Gastroesophageal sphincter (tissue), 4 donors: ENCODE data around the gene ZDHHC23. TPM values are rescaled to one million over a fixed set of nuclear protein-coding genes. Genes with fewer than 3 reads are reported as not detected.

Source experiments
- ATAC-seq: fragments of 150-250 bp; one replicate; pipeline ENCODE4 v1.9.1; 2016; ENCODE audit warnings: mild to moderate bottlenecking, moderate library complexity
- H3K27ac ChIP-seq, 4 donors: fragments of 200-600 bp; sonication (generic) in 3 of 4; 1 replicate in 3 of 4; 2 replicates in 1 of 4; pipeline ENCODE4 v1.5.1; 2016 to 2019
- H3K27me3 ChIP-seq: fragments of 200-600 bp; sonication (generic); one replicate; pipeline ENCODE4 v1.5.1; 2019
- H3K36me3 ChIP-seq, 2 donors: fragments of 200-600 bp; sonication (generic); one replicate each; pipeline ENCODE4 v1.5.1; 2019; ENCODE audit warnings: control low read depth in 1 of 2
- H3K4me1 ChIP-seq, 3 donors: fragments of 200-600 bp; sonication (generic); 1 replicate in 2 of 3; 2 replicates in 1 of 3; pipeline ENCODE4 v1.5.1; 2016 to 2019; ENCODE audit warnings: control low read depth in 2 of 3
- H3K4me3 ChIP-seq, 2 donors: fragments of 200-600 bp; sonication (generic); one replicate each; pipeline ENCODE4 v1.5.1; 2019; ENCODE audit warnings: mild to moderate bottlenecking in 1 of 2, moderate library complexity in 1 of 2
- H3K9me3 ChIP-seq, 3 donors: fragments of 200-600 bp; sonication (generic); one replicate each; pipeline ENCODE4 v1.5.1; 2017 to 2019; ENCODE audit warnings: control low read depth in 2 of 3
- CTCF ChIP-seq, 4 experiments: fragments of 200-600 bp in 2 of 4; fragments of 450-650 bp in 2 of 4; sonication (generic) in 1 of 4; IDR thresholded peaks; one replicate each; pipeline ENCODE4 v1.5.1; 2017 to 2019; ENCODE audit warnings: antibody characterized with exemption in 4 of 4, mild to moderate bottlenecking in 2 of 4, moderate library complexity in 2 of 4
- EP300 ChIP-seq: sonication (generic); formaldehyde crosslinking; IDR thresholded peaks from one replicate; pipeline ENCODE4 v1.6.1; 2017; ENCODE audit warnings: antibody characterized with exemption, mild to moderate bottlenecking
- POLR2A ChIP-seq, 2 donors: fragments of 450-650 bp; IDR thresholded peaks; one replicate each; pipeline ENCODE4 v1.6.1; 2017; ENCODE audit warnings: antibody characterized with exemption in 2 of 2, mild to moderate bottlenecking in 2 of 2, moderate library complexity in 1 of 2
- POLR2AphosphoS5 ChIP-seq: sonication (generic); formaldehyde crosslinking; IDR thresholded peaks from one replicate; pipeline ENCODE4 v1.6.1; 2017; ENCODE audit warnings: antibody characterized with exemption
- WGBS, 2 donors: methylation state at CpG; one replicate each; pipeline ENCODE4 v1.1.5; 2018; ENCODE audit warnings: low coverage in 1 of 2; 5-methylcytosine and 5-hydroxymethylcytosine counted together
- total RNA-seq, 4 donors: library from RNA; depleted of rRNA; stranded (reverse); fragments of >200 nt; gene quantifications; one replicate each; pipeline ENCODE4 v1.1.0, GENCODE V29; 2016

ZDHHC23 gene
- total RNA-seq, 4 donors from 2014 or later = 1.2 to 4.4 (median 2.2) TPM

- H3K9me3 ChIP-seq = no peaks in the 10 kb centered on the region
- H3K4me1 ChIP-seq = no peaks in the 10 kb centered on the region
- H3K36me3 ChIP-seq = peaks cover 0 to 66% of the 10 kb centered on the region in 2 donors
- ATAC-seq = no peak
- H3K4me3 ChIP-seq = no peak overlapping the region
- TF ChIP-seq POLR2AphosphoS5 (no peak), POLR2A (IDR thresholded peaks at IDR 0.05) (no peak), CTCF (IDR thresholded peaks at IDR 0.05) (no peak), EP300 (no peak)
- H3K27ac ChIP-seq = no peak overlapping the region
- no peaks in the 10 kb centered on the region for H3K27me3 ChIP-seq
These were observed 34.0 kb downstream of the ZDHHC23 start for GRCh38 chr3:113981803-113982202.

- no peaks in the 10 kb centered on the region for H3K4me1 ChIP-seq
- H3K27ac ChIP-seq = no peak overlapping the region
- TF ChIP-seq CTCF (IDR thresholded peaks at IDR 0.05) (no peak), POLR2A (IDR thresholded peaks at IDR 0.05) (no peak), POLR2AphosphoS5 (no peak), EP300 (no peak)
- WGBS, 2 donors = 89 to 98% methylated on average over 3 of the region's 3 CpGs
- no peaks in the 10 kb centered on the region for H3K9me3 ChIP-seq
- H3K36me3 ChIP-seq = peaks cover 0 to 48% of the 10 kb centered on the region in 2 donors
- no peak for ATAC-seq
- H3K27me3 ChIP-seq = no peaks in the 10 kb centered on the region
- no peak overlapping the region for H3K4me3 ChIP-seq
These were observed 35.7 kb downstream of the ZDHHC23 start for GRCh38 chr3:113983544-113983943.

- Histone ChIP-seq H3K4me3 (no peak overlapping the region), H3K4me1 (no peaks in the 10 kb centered on the region), H3K27ac (no peak overlapping the region), H3K27me3 (no peaks in the 10 kb centered on the region), H3K36me3 (peaks cover 0 to 32% of the 10 kb centered on the region in 2 donors), H3K9me3 (no peaks in the 10 kb centered on the region)
- no peak for ATAC-seq
- TF ChIP-seq POLR2AphosphoS5 = no peak
- TF ChIP-seq POLR2A (IDR thresholded peaks at IDR 0.05) = no peak
- TF ChIP-seq CTCF (IDR thresholded peaks at IDR 0.05) = no peak
- no peak for TF ChIP-seq EP300
- WGBS, 2 donors = 40 to 52% methylated on average over 3 to 4 of the region's 4 CpGs
These were observed 37.7 kb downstream of the ZDHHC23 start for GRCh38 chr3:113985541-113985940.

- H3K27me3 ChIP-seq = no peaks in the 10 kb centered on the region
- no peak overlapping the region for H3K4me3 ChIP-seq
- TF ChIP-seq CTCF (IDR thresholded peaks at IDR 0.05) = no peak
- no peak for TF ChIP-seq EP300
- TF ChIP-seq POLR2AphosphoS5 = no peak
- TF ChIP-seq POLR2A (IDR thresholded peaks at IDR 0.05) = no peak
- H3K4me1 ChIP-seq = no peaks in the 10 kb centered on the region
- peaks cover 0 to 8% (median 0%) of the 10 kb centered on the region in 3 donors for H3K9me3 ChIP-seq
- no peak for ATAC-seq
- no peak overlapping the region for H3K27ac ChIP-seq
- H3K36me3 ChIP-seq = peaks cover 0 to 65% of the 10 kb centered on the region in 2 donors
- 97 to 100% methylated on average over 3 to 4 of the region's 5 CpGs for WGBS, 2 donors
These were observed 57.7 kb downstream of the ZDHHC23 start for GRCh38 chr3:114005481-114005880.

GRCh38 chr3:114011059-114011797, 63.4 kb downstream of the ZDHHC23 start:
- Histone ChIP-seq H3K27ac (no peak overlapping the region), H3K27me3 (no peaks in the 10 kb centered on the region), H3K9me3 (no peaks in the 10 kb centered on the region), H3K4me1 (no peaks in the 10 kb centered on the region), H3K4me3 (no peak overlapping the region), H3K36me3 (peaks cover 0 to 28% of the 10 kb centered on the region in 2 donors)
- no peak for ATAC-seq
- WGBS, 2 donors = 91 to 100% methylated on average over 1 to 2 of the region's 2 CpGs
- TF ChIP-seq EP300 (no peak), POLR2A (IDR thresholded peaks at IDR 0.05) (no peak), CTCF (IDR thresholded peaks at IDR 0.05) (no peak), POLR2AphosphoS5 (no peak)
